ENCODE data around the gene COP1.

- TF ChIP-seq CTCF (IDR thresholded peaks at IDR 0.05), result no peak
- no peak for TF ChIP-seq POLR2A (IDR thresholded peaks at IDR 0.05)
These were observed 222.3 kb downstream of the COP1 start for GRCh38 chr1:175984813-175985212.
